H9 (cell line): ENCODE data around the gene CES2. TPM values are rescaled to one million over a fixed set of nuclear protein-coding genes. Genes with fewer than 3 reads are reported as not detected.

ENCODE experiments used
- DNase-seq: peaks from one replicate; pipeline ENCODE4 v3.0.0-alpha.2; 2017
- H2AFZ ChIP-seq: one replicate; pipeline ENCODE4 v1.6.1; 2013; ENCODE audit warnings: mild to moderate bottlenecking, low read length, control low read depth, moderate library complexity
- H2AK5ac ChIP-seq: 2 replicates; pipeline ENCODE4 v1.6.1; 2013; ENCODE audit warnings: low read length, control low read depth, mixed read lengths; ENCODE audit not compliant: insufficient read length
- H2BK120ac ChIP-seq: one replicate; pipeline ENCODE4 v1.6.1; 2013; ENCODE audit warnings: low read depth, mild to moderate bottlenecking, low read length, control low read depth, inconsistent platforms; ENCODE audit not compliant: poor library complexity, severe bottlenecking
- H2BK12ac ChIP-seq: 2 replicates; pipeline ENCODE4 v1.6.1; 2013; ENCODE audit warnings: low read length, control low read depth, mixed read lengths, low read depth; ENCODE audit not compliant: insufficient read length
- H2BK15ac ChIP-seq: 2 replicates; pipeline ENCODE4 v1.6.1; 2013; ENCODE audit warnings: low read depth, low read length, control low read depth
- H2BK20ac ChIP-seq: one replicate; pipeline ENCODE4 v1.6.1; 2013; ENCODE audit warnings: low read depth, mild to moderate bottlenecking, low read length, control low read depth, inconsistent platforms; ENCODE audit not compliant: poor library complexity, severe bottlenecking
- H2BK5ac ChIP-seq: 2 replicates; pipeline ENCODE4 v1.6.1; 2013; ENCODE audit warnings: low read length, control low read depth, mixed read lengths; ENCODE audit not compliant: insufficient read length
- H3K14ac ChIP-seq: 2 replicates; pipeline ENCODE4 v1.6.1; 2013; ENCODE audit warnings: low read length, control low read depth; ENCODE audit not compliant: insufficient read depth
- H3K18ac ChIP-seq: 2 replicates; pipeline ENCODE4 v1.6.1; 2013; ENCODE audit warnings: low read depth, mild to moderate bottlenecking, mixed read lengths, low read length, control low read depth; ENCODE audit not compliant: insufficient read length
- H3K23ac ChIP-seq: 2 replicates; pipeline ENCODE4 v1.6.1; 2013; ENCODE audit warnings: low read length, control low read depth, mixed read lengths, low read depth; ENCODE audit not compliant: insufficient read length
- H3K23me2 ChIP-seq: 2 replicates; pipeline ENCODE4 v1.6.1; 2013; ENCODE audit warnings: low read depth, mild to moderate bottlenecking, mixed read lengths, low read length, control low read depth; ENCODE audit not compliant: insufficient read length, poor library complexity, severe bottlenecking
- H3K27ac ChIP-seq: 2 replicates; pipeline ENCODE4 v1.5.1; 2013; ENCODE audit warnings: low read length, control low read depth, mixed read lengths, low read depth; ENCODE audit not compliant: insufficient read length
- H3K27me3 ChIP-seq: 2 replicates; pipeline ENCODE4 v1.6.1; 2013; ENCODE audit warnings: low read length, control low read depth, inconsistent platforms; ENCODE audit not compliant: insufficient read depth
- H3K4ac ChIP-seq: 2 replicates; pipeline ENCODE4 v1.6.1; 2013; ENCODE audit warnings: low read depth, mild to moderate bottlenecking, control low read depth, inconsistent platforms, low read length, moderate library complexity
- H3K4me1 ChIP-seq: 2 replicates; pipeline ENCODE4 v1.6.1; 2013; ENCODE audit warnings: low read length, control low read depth, inconsistent platforms; ENCODE audit not compliant: insufficient read depth
- H3K4me2 ChIP-seq: 2 replicates; pipeline ENCODE4 v1.6.1; 2013; ENCODE audit warnings: low read length, control low read depth, mixed read lengths; ENCODE audit not compliant: insufficient read length, insufficient read depth
- H3K56ac ChIP-seq: 2 replicates; pipeline ENCODE4 v1.6.1; 2013; ENCODE audit warnings: low read depth, mild to moderate bottlenecking, mixed read lengths, low read length, control low read depth; ENCODE audit not compliant: insufficient read length
- H3K79me1 ChIP-seq: 2 replicates; pipeline ENCODE4 v1.6.1; 2013; ENCODE audit warnings: low read depth, mild to moderate bottlenecking, moderate library complexity, low read length, control low read depth, inconsistent platforms; ENCODE audit not compliant: insufficient read depth, poor library complexity, severe bottlenecking
- H3K79me2 ChIP-seq: 2 replicates; pipeline ENCODE4 v1.6.1; 2013; ENCODE audit warnings: low read length, control low read depth, inconsistent platforms; ENCODE audit not compliant: insufficient read depth
- H3K9ac ChIP-seq: 2 replicates; pipeline ENCODE4 v1.6.1; 2013; ENCODE audit warnings: low read length, control low read depth, mixed read lengths; ENCODE audit not compliant: insufficient read length; ENCODE audit errors: extremely low read depth
- H3K9me3 ChIP-seq: one replicate; pipeline ENCODE4 v1.6.1; 2013; ENCODE audit warnings: low read depth, low read length, inconsistent platforms; ENCODE audit not compliant: control insufficient read depth
- H3T11ph ChIP-seq: one replicate; pipeline ENCODE4 v1.6.1; 2013; ENCODE audit warnings: mild to moderate bottlenecking, low read length, control low read depth, inconsistent platforms
- H4K20me1 ChIP-seq: one replicate; pipeline ENCODE4 v1.6.1; 2013; ENCODE audit not compliant: control insufficient read depth, insufficient read length, insufficient read depth
- H4K5ac ChIP-seq: 2 replicates; pipeline ENCODE4 v1.6.1; 2013; ENCODE audit warnings: low read depth, mild to moderate bottlenecking, mixed read lengths, low read length, control low read depth; ENCODE audit not compliant: insufficient read length
- H4K8ac ChIP-seq: replicated peaks from 2 replicates; pipeline ENCODE4 v1.6.1; 2013; ENCODE audit warnings: low read length, control low read depth, mixed read lengths, low read depth; ENCODE audit not compliant: insufficient read length
- H4K91ac ChIP-seq: 2 replicates; pipeline ENCODE4 v1.6.1; 2013; ENCODE audit warnings: low read depth, mild to moderate bottlenecking, moderate library complexity, mixed read lengths, low read length, control low read depth; ENCODE audit not compliant: insufficient read length
- H3K27ac Mint-ChIP-seq, 3 experiments: 2 replicates in 2 of 3; 3 replicates in 1 of 3; pipeline ENCODE4 v1.8.0; 2020 to 2021; ENCODE audit warnings: mixed read lengths in 3 of 3, mild to moderate bottlenecking in 1 of 3, moderate library complexity in 1 of 3
- H3K27me3 Mint-ChIP-seq: 2 replicates; pipeline ENCODE4 v1.8.0; 2021; ENCODE audit warnings: low read depth, mild to moderate bottlenecking, moderate library complexity, mixed read lengths
- H3K36me3 Mint-ChIP-seq, 3 experiments: 2 replicates in 2 of 3; 3 replicates in 1 of 3; pipeline ENCODE4 v1.8.0; 2020 to 2021; ENCODE audit warnings: low read depth in 3 of 3, mixed read lengths in 3 of 3; ENCODE audit not compliant: insufficient read depth in 1 of 3
- H3K4me1 Mint-ChIP-seq, 2 experiments: 2 replicates each; pipeline ENCODE4 v1.8.0; 2020; ENCODE audit warnings: mixed read lengths in 2 of 2
- H3K4me3 Mint-ChIP-seq, 2 experiments: 2 replicates in 1 of 2; 3 replicates in 1 of 2; pipeline ENCODE4 v1.8.0; 2020 to 2021; ENCODE audit warnings: mild to moderate bottlenecking in 2 of 2, mixed read lengths in 2 of 2, moderate library complexity in 1 of 2
- H3K9me3 Mint-ChIP-seq, 2 experiments: 2 replicates in 1 of 2; 3 replicates in 1 of 2; pipeline ENCODE4 v1.8.0; 2020; ENCODE audit warnings: mild to moderate bottlenecking in 2 of 2, mixed read lengths in 2 of 2, moderate library complexity in 1 of 2
- CTCF ChIP-seq: fragments of 200-600 bp; sonication (generic); conservative IDR thresholded peaks from 3 replicates; pipeline ENCODE4 v1.8.0; 2021; ENCODE audit warnings: antibody characterized with exemption, mild to moderate bottlenecking
- WGBS: extraction: QIAGEN DNeasy Blood & Tissue Kit; methylation state at CpG from one replicate; pipeline ENCODE4 v1.1.7; 2013; ENCODE audit warnings: missing lambda C conversion rate, low lambda C conversion rate, mixed read lengths; ENCODE audit not compliant: insufficient read length; ENCODE audit errors: extremely low coverage; 5-methylcytosine and 5-hydroxymethylcytosine counted together
- total RNA-seq: library from RNA; stranded (reverse); gene quantifications from 2 replicates; pipeline ENCODE4 v1.2.1, GENCODE V29; 2021

The CES2 gene
- total RNA-seq, 1 experiment from 2014 or later, result 28.2 TPM

- no peak overlapping the region for H3K27ac ChIP-seq
- WGBS, result no CpG with 5 or more reads among the region's 12 CpGs
- no peak overlapping the region for H2BK120ac ChIP-seq
- peak overlapping the region; percentile 96 to 97 for H3K4me3 Mint-ChIP-seq
- H3K9me3 Mint-ChIP-seq, result no peaks in the 10 kb centered on the region
- H4K91ac ChIP-seq, result no peak overlapping the region
- no peaks in the 10 kb centered on the region for H3K27me3 Mint-ChIP-seq
- no peak overlapping the region for H2AFZ ChIP-seq
- no peak for DNase-seq
- H3K18ac ChIP-seq, result no peak overlapping the region
- H3K23ac ChIP-seq, result no peak overlapping the region
- H3K9me3 ChIP-seq, result no peaks in the 10 kb centered on the region
- H3K56ac ChIP-seq, result no peak overlapping the region
- peaks cover 5 to 20% (median 6%) of the 10 kb centered on the region in 3 experiments for H3K36me3 Mint-ChIP-seq
- H2AK5ac ChIP-seq, result no peak overlapping the region
- H3K27ac Mint-ChIP-seq, result peak overlapping the region; percentile 18 to 95 (median 79); a peak in 4 of 7 replicates
- no peak overlapping the region for H4K5ac ChIP-seq
- no peak overlapping the region for H3K14ac ChIP-seq
- H2BK5ac ChIP-seq, result no peak overlapping the region
- no peak overlapping the region for H2BK20ac ChIP-seq
- H3K79me2 ChIP-seq, result no peaks in the 10 kb centered on the region
- H3K79me1 ChIP-seq, result no peaks in the 10 kb centered on the region
- no peak overlapping the region for H2BK15ac ChIP-seq
- no peak overlapping the region for H4K8ac ChIP-seq
- H3K4ac ChIP-seq, result no peak overlapping the region
- peaks cover 16% of the 10 kb centered on the region for H3K23me2 ChIP-seq
- H3K9ac ChIP-seq, result peak overlapping the region; percentile 66
- no peaks in the 10 kb centered on the region for H3K27me3 ChIP-seq
- peak overlapping the region; percentile 95 for H3K4me2 ChIP-seq
- no peak for TF ChIP-seq CTCF
- no peak overlapping the region for H3T11ph ChIP-seq
- H3K4me1 Mint-ChIP-seq, result peaks cover 13 to 27% of the 10 kb centered on the region in 2 experiments
- no peaks in the 10 kb centered on the region for H4K20me1 ChIP-seq
- no peak overlapping the region for H2BK12ac ChIP-seq
- no peaks in the 10 kb centered on the region for H3K4me1 ChIP-seq
These were observed 1.6 kb upstream of the CES2 start for GRCh38 chr16:66933776-66934137.
